ENCODE results near the gene PRDM16.

GRCh38 chr1:3209201-3209600 is 140.2 kb downstream of the PRDM16 start:
- TF ChIP-seq POLR2A (IDR thresholded peaks at IDR 0.05) = no peak
- TF ChIP-seq POLR2AphosphoS5 (IDR thresholded peaks at IDR 0.05) = no peak
- no peak for TF ChIP-seq CTCF (IDR thresholded peaks at IDR 0.05)
